HT1080 (cell line): ENCODE data around the gene HNF4A. TPM values are rescaled to one million over a fixed set of nuclear protein-coding genes. Genes with fewer than 3 reads are reported as not detected.
A peak's percentile ranks its signal among the peaks of the same experiment; 100 is the strongest.
"Not testable (repeated sequence)": the region's sequence is repeated elsewhere in the genome, so short reads cannot be mapped to it uniquely, and the experiment has no call there.

Source experiments
- DNase-seq: peaks from one replicate; pipeline ENCODE4 v3.0.0-alpha.2; 2015; ENCODE audit warnings: low read depth
- small RNA-seq: library from RNA; depleted of rRNA; stranded (forward); fragments of <200 nt; gene quantifications from one replicate; pipeline ENCODE3, GENCODE V24; 2014
- total RNA-seq: library from RNA; depleted of rRNA; stranded (reverse); fragments of >200 nt; shearing (Covaris generic); gene quantifications from 2 replicates; pipeline ENCODE4 v1.2.3, GENCODE V29; 2014; rRNA removed

Gene HNF4A
- total RNA-seq, 1 experiment from 2014 or later: 0.34 TPM

GRCh38 chr20:44468044-44468782 lies 112.7 kb downstream of the HNF4A start:
- no peak for DNase-seq

- DNase-seq: no peak
Observed at GRCh38 chr20:44470327-44470726, 114.8 kb downstream of the HNF4A start.

GRCh38 chr20:44471481-44471882 lies 116.0 kb downstream of the HNF4A start:
- DNase-seq: no peak

- not testable (repeated sequence) for DNase-seq
Observed at GRCh38 chr20:44472283-44472682, 116.8 kb downstream of the HNF4A start.

GRCh38 chr20:44475372-44475693 lies 119.8 kb downstream of the HNF4A start:
- no peak for DNase-seq

GRCh38 chr20:44475694-44476560 lies 120.4 kb downstream of the HNF4A start, which contains the start of gene TTPAL:
Gene TTPAL (plus strand): TSS chr20:44475874. CDS start chr20:44480000, 4,126 bp downstream.
- peak; percentile 80 for DNase-seq

- DNase-seq: no peak
Observed at GRCh38 chr20:44477151-44477550, 121.7 kb downstream of the HNF4A start.

GRCh38 chr20:44478206-44478605 lies 122.7 kb downstream of the HNF4A start:
- DNase-seq: no peak

- DNase-seq: no peak
Observed at GRCh38 chr20:44479643-44480042, 124.1 kb downstream of the HNF4A start.

DNA sequence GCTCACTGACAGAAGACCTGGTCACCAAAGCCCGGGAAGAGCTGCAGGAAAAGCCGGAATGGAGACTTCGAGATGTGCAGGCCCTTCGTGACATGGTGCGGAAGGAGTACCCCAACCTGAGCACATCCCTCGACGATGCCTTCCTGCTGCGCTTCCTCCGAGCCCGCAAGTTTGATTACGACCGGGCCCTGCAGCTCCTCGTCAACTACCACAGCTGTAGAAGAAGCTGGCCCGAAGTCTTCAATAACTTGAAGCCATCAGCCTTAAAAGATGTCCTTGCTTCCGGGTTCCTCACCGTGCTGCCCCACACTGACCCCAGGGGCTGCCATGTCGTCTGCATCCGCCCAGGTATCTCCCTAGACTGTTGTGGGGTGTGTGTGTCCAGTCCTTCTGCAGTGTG lies 124.6 kb downstream of the HNF4A start:
- no peak for DNase-seq

- no peak for DNase-seq
Observed at GRCh38 chr20:44481719-44482416, 126.4 kb downstream of the HNF4A start.

GRCh38 chr20:44483112-44483511 lies 127.6 kb downstream of the HNF4A start:
- no peak for DNase-seq

Small RNAs within 50 kb of the gene (small RNA-seq; reads per million reads assigned to genes)
- not detected for gene MIR3646
- not detected for gene RF00019
- 0.43 reads per million, percentile 49 among the genes with 10 or more reads in this experiment for gene RPL37AP1

Other genes starting within 250 kb of the HNF4A start
- 0.34 and 0.53 TPM in 2 replicates for gene JPH2, start 168.5 kb upstream of the HNF4A start, total RNA-seq
- 39.2 and 42.6 TPM in 2 replicates for gene OSER1, start 144.9 kb upstream of the HNF4A start, total RNA-seq
- gene GDAP1L1, start 108.4 kb upstream of the HNF4A start, total RNA-seq: 0.03 TPM in 1 of 2 replicates, not detected in the other
- 5.8 and 7.5 TPM in 2 replicates for gene FITM2, start 44.5 kb upstream of the HNF4A start, total RNA-seq
- not detected in 2 replicates for gene R3HDML, start 18.7 kb upstream of the HNF4A start, total RNA-seq
- 7.6 and 10.7 TPM in 2 replicates for gene TTPAL, start 120.2 kb downstream of the HNF4A start, total RNA-seq
- gene SERINC3, start 166.4 kb downstream of the HNF4A start, total RNA-seq: 61.5 and 90.1 TPM in 2 replicates
- gene PKIG, start 226.9 kb downstream of the HNF4A start, total RNA-seq: 18.2 and 19.2 TPM in 2 replicates